ENCODE results near the gene ABO.

Gene ABO

DNA sequence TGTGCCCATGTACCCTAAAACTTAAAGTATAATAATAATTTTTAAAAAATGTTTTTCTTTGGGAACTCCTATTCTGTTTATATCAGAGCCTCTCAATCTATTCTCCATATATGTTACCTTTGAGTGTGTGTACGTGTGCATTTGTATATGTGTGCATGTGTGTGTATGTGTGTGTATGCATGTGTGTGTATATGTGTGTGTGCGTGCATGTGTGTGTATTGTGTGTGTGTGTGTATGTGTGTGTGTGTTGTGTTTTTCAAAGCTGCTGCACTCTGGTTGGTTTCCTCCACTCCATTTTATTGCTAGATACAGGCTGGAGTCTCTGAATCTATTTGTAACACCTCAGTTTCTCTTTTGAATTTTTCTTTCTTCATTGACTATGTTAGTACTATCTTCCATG is 41.0 kb upstream of the ABO start:
- TF ChIP-seq, protein P1, sequence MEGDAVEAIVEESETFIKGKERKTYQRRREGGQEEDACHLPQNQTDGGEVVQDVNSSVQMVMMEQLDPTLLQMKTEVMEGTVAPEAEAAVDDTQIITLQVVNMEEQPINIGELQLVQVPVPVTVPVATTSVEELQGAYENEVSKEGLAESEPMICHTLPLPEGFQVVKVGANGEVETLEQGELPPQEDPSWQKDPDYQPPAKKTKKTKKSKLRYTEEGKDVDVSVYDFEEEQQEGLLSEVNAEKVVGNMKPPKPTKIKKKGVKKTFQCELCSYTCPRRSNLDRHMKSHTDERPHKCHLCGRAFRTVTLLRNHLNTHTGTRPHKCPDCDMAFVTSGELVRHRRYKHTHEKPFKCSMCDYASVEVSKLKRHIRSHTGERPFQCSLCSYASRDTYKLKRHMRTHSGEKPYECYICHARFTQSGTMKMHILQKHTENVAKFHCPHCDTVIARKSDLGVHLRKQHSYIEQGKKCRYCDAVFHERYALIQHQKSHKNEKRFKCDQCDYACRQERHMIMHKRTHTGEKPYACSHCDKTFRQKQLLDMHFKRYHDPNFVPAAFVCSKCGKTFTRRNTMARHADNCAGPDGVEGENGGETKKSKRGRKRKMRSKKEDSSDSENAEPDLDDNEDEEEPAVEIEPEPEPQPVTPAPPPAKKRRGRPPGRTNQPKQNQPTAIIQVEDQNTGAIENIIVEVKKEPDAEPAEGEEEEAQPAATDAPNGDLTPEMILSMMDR (IDR thresholded peaks at IDR 0.05; ENCODE audit: borderline replicate concordance, insufficient read depth, low read depth, low read length) = no peak

DNA sequence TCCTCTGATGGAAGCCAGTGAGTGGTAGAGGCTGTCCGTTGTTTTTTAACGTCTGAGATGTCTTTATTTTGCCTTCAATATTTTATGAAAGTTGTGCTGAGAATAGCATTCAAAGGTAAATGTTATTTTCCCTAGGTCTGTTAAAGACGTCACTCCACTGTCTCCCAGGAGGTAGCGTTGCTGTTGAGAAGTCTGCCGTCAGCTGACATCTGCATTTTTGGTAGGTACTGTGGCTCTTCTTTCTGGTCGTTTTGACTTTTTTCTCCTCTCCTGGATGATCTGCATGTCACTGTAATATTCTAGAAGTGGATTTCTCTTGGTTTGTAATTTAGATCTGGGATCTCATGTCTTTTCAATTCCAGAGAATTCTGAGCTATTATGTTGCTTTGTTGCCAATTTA is 34.6 kb upstream of the ABO start:
- H3K4me3 ChIP-seq (ENCODE audit: low read depth, low read length) = no peak overlapping the region
- TF ChIP-seq, protein P1 (IDR thresholded peaks at IDR 0.05; ENCODE audit: borderline replicate concordance, insufficient read depth, low read depth, low read length) = no peak

More for the DNA sequence above, 41.0 kb upstream of the ABO start:
- no peak overlapping the region for H3K4me3 ChIP-seq (ENCODE audit: low read depth, low read length)

DNA sequence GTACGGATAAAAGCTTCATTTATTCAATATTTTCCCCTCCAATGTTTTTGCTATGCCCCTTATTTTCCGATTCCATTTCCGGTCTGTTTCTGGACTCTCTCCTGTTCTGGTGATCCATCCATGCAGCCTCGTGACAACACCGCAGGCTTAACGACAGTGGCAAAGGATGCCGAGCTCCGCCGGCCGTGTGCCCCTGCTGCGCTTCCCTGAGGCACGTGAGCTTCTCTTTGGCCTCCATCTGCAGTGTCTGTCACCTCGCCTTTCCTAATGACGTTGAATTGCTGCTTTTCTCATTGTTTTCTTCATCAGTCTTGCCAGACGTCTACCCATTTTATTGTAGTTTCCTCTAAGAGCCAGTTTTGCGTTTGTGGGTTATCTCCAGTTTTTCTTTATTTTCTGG is 32.3 kb upstream of the ABO start:
- TF ChIP-seq, protein P1 (IDR thresholded peaks at IDR 0.05; ENCODE audit: borderline replicate concordance, insufficient read depth, low read depth, low read length) = no peak
- no peak overlapping the region for H3K4me3 ChIP-seq (ENCODE audit: low read depth, low read length)

DNA sequence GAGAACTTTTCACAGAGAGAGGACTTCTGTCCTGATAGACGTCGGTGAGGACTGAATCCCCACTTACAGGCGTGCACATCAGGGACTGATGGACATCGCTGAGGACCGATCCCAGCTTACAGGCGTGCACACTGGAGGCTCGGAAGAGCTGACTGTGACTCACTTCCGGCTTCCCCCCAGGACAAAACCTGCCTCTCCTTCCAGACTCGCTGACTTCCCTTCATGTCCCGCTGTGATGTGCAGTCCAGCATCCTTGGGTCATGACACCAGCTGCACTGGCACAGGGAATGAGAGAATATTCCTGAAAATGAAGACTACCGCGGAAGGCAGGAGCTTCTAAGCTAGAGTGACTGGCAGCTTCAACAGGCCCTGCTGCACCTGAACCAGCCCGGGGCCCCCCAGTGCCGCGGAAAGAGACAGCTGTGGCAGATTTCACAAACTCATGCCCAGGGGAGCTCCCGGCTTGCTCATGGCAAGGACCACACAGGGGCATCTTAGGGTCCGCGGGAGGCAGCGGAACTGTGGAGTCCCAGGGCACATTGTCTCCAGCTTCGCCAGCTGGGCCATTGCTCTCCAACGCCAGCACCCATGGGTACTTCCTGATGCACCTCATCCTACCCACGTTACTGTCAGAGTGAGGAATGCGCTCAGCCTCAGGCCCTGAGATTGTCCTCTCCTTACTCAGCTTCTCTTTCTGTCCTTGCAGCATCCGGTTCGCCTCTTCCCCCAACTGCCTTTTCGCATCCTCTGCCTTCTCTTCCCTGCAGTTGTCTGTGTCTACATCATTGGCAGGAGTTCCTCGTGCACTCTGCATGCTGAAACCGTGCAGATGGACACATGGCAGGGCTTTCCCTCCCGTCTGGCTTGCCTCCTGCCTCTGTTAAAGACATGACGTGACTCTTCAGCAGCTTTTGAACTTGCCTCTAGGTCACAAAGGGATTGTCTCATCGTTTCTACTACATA is 31.5 kb upstream of the ABO start:
- no peak overlapping the region for H3K4me3 ChIP-seq (ENCODE audit: low read depth, low read length)
- TF ChIP-seq, protein P1 (IDR thresholded peaks at IDR 0.05; ENCODE audit: borderline replicate concordance, insufficient read depth, low read depth, low read length) = no peak

DNA sequence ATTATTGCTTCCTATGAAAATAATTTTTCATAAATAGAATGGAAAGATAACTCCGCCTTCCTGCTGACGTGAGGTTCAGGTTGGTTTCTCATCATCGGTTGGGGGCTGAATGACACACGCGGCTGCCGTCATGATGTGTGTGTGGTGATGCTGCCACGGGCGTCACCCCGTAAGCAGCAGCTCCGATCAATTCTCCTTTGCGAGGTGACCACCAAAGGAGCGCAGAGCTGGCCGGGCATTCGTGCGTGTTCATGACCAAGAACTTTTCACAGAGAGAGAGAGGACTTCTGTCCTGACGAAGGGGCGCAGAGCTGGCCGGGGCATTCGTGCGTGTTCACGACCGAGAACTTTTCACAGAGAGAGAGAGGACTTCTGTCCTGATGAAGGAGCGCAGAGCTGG is 30.7 kb upstream of the ABO start:
- no peak overlapping the region for H3K4me3 ChIP-seq (ENCODE audit: low read depth, low read length)
- TF ChIP-seq, protein P1 (IDR thresholded peaks at IDR 0.05; ENCODE audit: borderline replicate concordance, insufficient read depth, low read depth, low read length) = no peak

DNA sequence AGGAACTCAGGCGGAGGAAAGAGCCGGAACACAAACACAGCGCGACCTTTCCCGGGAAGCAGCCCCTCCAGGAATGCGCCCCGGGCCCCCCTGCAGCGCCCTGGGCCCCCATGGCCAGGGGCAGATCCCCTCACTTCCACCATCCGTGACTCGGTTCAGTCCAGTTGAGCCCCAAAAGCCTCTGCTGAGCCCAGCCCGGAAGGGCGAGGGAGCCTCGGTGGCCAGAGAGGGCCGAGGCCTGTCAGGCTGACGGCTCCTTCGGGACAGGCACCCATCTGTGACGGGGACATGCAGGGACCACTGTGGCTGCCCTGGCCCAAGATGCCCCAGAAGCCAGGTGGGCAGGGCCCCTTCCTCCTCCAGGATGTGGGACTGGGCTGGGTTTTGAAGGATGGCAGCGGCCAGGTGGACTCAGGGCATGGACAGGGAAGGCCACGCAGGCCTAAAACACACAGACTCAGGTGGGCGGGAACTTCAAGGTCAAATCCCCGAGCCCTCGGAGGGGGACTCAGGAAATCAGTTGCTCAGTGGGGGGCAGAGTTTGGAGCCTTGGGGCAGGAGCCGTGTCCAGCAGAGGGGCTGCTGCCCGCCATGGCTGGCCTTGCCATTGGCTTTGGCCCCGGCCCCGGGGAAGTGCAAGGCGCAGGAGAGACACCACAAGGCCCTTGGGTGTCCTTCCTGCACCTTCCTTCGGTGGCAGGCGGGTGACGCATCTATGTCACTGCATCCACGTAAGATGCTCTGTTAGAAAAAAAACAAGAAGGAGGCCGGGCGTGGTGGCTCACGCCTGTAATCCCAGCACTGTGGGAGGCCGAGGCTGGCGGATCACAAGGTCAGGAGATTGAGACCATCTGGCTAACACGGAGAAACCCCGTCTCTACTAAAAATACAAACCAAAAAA is 29.7 kb upstream of the ABO start:
- TF ChIP-seq, protein P1 (IDR thresholded peaks at IDR 0.05; ENCODE audit: borderline replicate concordance, insufficient read depth, low read depth, low read length) = no peak
- H3K4me3 ChIP-seq (ENCODE audit: low read depth, low read length) = no peak overlapping the region
